IPS-18c (cell line): Measurements from ENCODE around the gene EPHB2.

Experiments used
- H3K4me3 ChIP-seq: 2 replicates; pipeline ENCODE4 v1.7.0; 2013; ENCODE audit warnings: low read depth, mild to moderate bottlenecking, low read length, moderate library complexity; ENCODE audit not compliant: insufficient read depth
- H3K9me3 ChIP-seq: one replicate; pipeline ENCODE4 v1.6.1; 2013; ENCODE audit warnings: mild to moderate bottlenecking, low read length, moderate library complexity; ENCODE audit not compliant: control insufficient read depth, insufficient read depth

The EPHB2 gene

DNA sequence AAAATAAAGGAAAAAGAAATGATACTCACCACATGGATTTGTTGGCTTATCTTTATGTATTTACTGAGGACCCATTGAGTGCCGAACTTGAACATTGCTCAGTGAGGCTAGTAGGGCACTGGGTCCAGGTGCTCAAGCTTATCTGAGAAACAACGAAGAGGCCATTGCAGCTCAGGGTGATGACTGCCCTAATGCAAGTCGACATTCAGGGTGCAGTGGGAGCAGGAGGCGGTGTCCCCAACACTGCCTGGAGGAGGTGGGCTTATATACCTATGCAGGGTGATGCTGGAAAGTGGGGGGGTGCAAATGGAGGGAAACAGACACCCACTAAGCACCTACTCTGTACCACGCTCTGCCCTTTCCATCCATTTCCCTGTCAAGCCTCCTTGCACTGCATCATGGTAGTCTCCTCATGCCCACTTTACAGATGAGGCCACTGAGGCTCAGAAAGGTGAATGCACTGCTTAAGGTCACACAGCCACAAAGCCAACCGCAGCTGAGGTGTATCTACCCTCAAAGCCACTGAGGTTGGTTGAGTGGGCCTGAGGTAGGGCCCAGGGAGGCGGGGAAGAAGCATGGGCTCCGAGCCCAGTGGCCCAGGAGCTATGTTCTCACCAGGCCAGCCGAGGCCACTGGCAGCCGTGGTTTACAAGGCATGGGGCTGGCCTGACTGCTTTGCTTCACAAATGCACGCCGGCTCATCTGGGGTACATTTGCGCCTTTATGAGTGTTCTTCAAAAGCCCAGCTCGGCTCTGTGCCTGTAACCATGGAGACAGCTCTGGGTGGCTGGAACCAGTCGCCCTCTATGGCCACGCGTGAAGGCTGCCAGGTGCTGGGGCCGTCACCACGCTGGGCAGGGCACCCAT is 103.8 kb downstream of the EPHB2 start:
- H3K9me3 ChIP-seq, result no peaks in the 10 kb centered on the region
- no peak overlapping the region for H3K4me3 ChIP-seq

- H3K9me3 ChIP-seq, result no peaks in the 10 kb centered on the region
- H3K4me3 ChIP-seq, result no peak overlapping the region
Measured at GRCh38 chr1:22815043-22815365, 104.4 kb downstream of the EPHB2 start.

DNA sequence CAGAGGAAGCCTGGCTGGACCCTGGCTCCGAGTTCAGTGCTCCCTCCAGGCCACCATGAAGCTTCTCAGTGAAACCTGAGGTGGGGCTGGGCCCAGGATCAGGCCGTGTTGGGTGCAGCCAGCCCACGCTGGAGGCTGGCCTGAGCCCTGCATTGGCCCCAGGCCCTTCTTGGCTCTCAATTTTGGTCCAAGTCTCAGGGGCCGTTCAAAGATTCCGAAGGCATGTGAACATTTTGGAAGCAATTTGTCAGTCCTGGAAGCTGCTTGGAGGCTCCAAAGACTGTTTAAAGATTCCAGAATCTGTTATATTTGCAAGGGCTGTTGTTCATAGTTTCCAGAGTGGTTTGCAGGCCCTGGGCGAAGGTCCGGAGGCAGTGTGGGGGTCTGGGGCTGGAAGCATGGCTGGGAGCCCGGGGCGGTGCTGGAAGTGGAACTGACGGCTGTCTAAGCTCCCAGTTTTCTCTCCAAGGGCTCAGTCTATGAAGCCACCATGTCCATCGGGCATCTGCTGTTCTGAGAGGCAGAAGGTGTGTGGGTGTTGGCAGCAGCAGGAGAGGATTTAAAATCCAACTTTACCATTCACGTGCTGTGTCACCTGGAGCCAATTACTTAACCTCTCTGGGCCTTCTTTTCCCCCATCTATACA is 104.9 kb downstream of the EPHB2 start:
- Histone ChIP-seq H3K4me3 (no peak overlapping the region), H3K9me3 (no peaks in the 10 kb centered on the region)

DNA sequence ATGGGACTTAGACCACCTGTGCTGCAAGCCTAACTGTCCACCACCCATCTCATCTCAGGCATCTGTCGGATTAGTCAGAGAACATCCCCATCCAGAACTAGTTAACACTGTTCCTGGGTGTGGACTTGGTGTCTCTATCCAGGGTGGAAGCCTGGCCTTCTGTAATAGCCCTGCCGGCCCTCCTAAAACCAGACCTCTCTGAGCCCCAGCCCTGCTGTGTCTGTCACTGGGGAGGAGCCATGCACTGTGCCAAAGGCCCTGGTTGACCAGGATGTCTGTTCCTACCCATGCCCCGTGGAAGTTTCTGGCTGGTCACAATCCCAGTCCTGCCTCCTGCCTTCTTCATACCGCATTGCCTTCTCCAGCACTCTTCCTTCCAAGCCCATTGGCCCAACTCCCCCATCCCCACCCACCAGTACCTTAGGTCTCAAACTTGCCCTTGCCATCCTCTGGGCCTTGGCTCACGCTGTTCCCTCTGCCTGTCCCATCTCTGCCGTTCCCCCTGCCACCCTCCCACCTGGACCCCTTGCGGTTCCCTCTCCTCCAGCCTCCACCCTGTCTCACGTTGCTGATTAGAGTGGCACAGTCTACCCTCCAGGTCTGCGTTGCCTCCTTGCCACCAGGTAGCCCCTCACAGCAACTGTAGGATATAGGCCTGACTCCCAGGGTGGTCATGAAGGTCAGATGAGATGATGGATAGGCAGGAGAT is 105.6 kb downstream of the EPHB2 start:
- Histone ChIP-seq H3K9me3 (no peaks in the 10 kb centered on the region), H3K4me3 (no peak overlapping the region)

DNA sequence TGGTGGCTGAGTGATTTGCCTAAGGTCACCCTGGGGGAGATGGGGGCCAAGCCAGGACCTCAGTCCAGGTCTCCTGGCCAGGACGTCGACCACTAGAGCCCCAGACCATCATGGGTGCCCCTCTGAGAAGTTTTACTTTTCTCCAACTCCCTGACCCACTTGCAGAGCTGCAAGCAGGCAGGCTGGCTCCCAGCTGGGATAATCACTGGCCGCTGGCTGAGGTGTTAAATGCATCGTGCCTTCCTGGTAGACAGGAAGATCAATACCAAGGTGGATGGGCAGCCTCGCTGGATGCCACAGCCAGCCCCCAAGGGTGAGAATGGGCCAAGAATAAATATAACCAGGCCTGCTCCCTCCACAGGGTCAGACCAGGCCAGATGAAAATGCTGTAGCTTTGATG is 106.2 kb downstream of the EPHB2 start:
- no peaks in the 10 kb centered on the region for H3K9me3 ChIP-seq
- no peak overlapping the region for H3K4me3 ChIP-seq

GRCh38 chr1:22817462-22817861 is 106.8 kb downstream of the EPHB2 start:
- Histone ChIP-seq H3K9me3 (no peaks in the 10 kb centered on the region), H3K4me3 (no peak overlapping the region)

DNA sequence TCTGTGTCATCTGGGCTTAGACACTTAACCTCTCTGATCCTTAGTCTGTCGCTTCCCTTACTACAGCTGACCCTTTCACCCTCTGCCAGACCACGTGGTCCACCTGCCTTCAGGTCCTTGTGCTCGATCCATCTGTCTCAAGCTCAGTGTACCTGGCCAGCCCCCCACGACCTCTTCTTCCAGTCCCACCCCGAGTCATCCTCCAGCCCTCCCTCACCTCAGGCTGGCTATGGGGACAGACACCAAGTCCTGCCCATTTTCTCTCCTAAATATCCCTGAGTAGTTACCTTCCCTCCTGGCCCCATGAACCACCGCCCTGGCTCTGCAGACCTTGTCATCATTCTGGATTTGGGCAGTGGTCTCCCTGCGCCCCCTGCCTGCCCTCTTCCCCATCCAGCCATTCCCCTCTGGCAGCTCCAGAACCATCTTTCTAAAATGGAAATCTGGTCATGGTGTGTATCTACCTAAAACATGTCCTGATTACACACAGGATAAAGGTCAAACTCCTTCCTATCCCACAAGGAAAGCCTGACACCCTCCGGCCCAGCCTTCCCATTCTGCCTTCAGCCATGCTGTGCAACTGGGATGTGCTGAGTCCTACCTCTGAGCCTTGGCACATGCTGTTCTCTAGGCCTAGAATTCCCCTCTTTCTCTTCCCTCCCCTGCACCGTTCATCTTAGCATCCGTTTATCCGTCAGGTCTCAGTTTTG is 107.6 kb downstream of the EPHB2 start:
- H3K9me3 ChIP-seq, result no peaks in the 10 kb centered on the region
- H3K4me3 ChIP-seq, result no peak overlapping the region

- Histone ChIP-seq H3K4me3 (no peak overlapping the region), H3K9me3 (no peaks in the 10 kb centered on the region)
Measured at GRCh38 chr1:22819361-22819760, 108.7 kb downstream of the EPHB2 start.

DNA sequence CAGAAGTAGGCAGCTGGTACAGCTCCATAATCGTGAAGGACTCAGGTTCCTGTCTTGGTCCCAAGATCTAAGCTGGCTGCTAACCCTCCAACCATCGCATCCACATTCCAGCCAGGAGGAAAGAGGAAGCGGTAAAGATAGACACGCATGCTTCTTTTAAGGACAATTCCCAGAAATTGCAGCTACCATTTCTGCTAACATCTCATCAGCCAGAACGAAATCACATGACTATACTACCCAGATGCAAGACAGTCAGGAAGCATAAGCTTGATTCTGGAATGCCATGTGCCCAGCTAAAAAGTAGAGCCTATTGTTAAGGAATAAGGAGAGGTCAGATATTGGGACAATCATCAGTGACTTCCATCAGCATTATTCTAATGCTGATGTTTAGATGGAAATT is 110.4 kb downstream of the EPHB2 start:
- H3K4me3 ChIP-seq, result no peak overlapping the region
- no peaks in the 10 kb centered on the region for H3K9me3 ChIP-seq

DNA sequence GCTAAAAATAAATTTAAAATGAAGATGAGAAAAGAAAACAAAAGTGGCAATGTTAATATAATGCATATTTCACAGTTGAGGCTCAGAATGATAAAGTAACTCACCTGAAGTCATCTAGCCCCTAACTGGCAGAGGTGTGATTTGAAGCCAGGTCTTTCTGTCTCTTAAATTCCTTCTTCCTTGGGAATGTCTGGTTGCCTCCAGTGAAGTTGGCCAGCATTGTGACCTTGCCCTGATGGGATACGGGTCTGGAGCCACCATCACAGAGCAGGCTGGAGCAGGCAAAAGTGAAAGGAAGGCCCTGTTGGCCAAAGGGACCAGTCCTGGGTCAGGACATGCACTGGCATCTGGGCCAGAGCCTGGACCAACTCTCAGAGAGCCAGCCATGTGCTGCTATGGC is 111.7 kb downstream of the EPHB2 start:
- H3K9me3 ChIP-seq, result no peaks in the 10 kb centered on the region
- H3K4me3 ChIP-seq, result no peak overlapping the region

DNA sequence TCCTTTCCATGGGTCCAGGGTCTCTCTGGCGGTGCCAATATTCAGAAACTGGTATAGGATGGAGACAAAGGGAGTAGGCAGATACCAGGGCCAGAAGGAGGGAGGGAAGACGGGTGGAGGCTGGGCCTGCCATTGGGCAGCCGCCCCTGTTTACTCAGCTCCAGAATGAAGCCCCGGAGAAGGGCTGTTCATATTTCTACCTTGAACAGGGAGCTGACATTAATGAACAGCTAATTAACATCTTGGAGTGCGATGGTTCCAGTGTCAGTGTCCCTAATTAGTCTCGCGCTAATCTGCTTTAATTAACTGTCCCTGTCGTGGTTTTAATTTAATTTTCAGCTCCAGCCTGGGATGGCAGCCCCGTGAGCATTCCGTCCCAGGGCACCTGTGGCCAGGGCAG is 113.8 kb downstream of the EPHB2 start:
- no peaks in the 10 kb centered on the region for H3K9me3 ChIP-seq
- H3K4me3 ChIP-seq, result no peak overlapping the region

DNA sequence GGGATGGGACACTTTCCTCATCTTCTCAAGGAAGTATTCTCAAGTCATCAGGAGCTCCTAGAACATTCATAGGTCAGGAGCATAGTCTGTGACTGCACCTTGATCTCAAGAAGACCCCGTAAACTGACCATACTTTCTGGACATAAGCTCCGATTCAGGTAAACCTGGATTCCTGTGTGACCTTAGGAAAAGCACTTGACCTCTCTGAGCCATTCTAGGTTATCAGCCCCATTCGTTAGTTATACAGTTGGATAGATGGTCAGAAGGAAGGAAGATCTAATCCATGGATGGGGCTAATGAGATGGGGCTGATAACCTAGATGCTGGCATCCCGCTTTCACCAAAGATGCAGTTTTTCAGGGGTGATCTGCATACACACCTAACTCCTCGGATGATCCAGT is 114.3 kb downstream of the EPHB2 start:
- no peaks in the 10 kb centered on the region for H3K9me3 ChIP-seq
- no peak overlapping the region for H3K4me3 ChIP-seq

- Histone ChIP-seq H3K9me3 (no peaks in the 10 kb centered on the region), H3K4me3 (no peak overlapping the region)
Measured at GRCh38 chr1:22825486-22826189, 115.0 kb downstream of the EPHB2 start.

DNA sequence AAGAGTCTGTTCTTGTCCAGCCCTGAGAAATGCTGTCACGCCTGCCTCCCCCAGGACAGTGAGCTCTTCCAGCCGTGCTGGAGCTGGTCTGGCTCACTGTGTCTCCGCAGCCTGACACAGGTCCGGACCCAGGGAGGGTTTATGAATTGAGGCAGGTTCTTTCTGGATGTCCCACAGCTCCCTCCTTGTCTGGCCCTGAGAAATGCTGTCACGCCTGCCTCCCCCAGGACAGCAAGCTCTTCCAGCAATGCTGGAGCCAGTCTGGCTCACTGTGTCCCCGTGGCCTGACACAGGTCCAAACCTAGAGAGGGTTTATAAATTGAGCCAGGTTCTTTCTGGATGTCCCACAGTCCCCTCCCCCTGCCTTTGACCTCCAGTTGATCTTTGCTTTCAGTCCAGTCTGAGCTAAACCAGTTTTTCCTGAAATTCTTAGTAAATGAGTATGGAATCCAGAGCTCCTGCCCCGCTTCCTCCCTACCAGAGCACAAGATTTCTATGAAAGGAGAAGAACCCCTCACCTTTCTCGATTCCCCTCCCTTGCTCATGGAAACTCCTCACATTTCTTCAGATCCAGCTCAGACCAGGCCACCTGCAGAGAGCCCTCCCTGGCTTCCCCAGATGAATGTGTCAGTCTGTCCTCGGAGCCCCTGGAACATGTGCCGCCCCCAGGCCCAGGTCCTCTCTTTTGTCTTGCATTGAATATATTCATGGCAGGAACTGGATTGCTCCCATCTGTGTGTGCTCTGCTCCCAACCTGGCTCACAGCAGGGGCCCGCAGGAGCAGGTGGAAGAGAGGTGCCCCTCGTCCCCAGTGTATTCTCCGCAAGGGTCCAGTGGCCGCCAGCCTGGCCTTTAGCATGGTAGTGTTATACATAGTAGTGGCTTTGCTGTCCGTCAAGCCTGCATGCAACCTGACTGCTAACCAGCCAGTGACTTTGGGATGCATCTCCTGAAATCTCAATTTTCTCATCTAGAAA is 116.3 kb downstream of the EPHB2 start:
- Histone ChIP-seq H3K4me3 (no peak overlapping the region; the same call in 1 of the 2 replicates), H3K9me3 (no peaks in the 10 kb centered on the region)

DNA sequence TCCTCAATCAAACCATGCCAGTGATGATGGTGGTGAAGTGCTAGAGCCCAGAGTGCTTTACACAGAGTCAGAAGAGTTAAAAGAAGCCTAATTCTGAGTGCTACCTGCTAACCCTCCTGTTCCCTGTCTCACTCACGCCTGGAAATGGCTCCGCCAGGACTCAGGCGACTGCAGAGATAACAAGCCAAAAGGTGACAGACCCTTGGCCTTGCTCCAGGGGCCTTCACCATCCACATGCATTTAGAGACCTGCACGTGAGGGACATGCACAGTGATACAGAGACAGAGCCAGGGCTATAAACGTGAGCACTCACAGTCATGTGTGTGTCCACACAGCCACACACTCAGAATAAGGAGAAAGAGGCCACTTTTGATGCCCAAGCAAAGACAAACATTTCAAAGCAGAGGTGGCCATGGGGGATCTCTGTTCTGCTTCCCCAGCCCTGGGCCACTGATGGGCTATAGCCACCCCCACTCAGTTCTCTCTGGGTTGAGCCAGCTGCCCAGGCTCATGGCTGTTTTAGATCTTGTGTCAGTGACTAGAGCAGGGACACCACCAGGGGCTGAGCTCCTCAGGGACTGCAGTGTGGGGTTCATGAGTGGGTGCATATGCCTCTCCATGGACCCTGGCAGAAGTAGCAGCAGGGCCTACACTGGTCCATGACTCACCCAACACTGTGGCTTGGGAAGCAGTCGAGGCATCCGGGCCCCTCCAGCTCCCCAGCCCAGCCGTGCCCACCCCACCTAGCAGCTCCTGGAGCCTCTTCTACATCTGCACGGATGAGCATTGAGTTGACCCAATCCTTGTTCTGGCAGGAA is 117.2 kb downstream of the EPHB2 start:
- Histone ChIP-seq H3K9me3 (no peaks in the 10 kb centered on the region), H3K4me3 (no peak overlapping the region)
